ENCODE results near the gene DHRSX. TPM values are rescaled to one million over a fixed set of nuclear protein-coding genes. Genes with fewer than 3 reads are reported as not detected.
"Not testable (repeated sequence)": the region's sequence is repeated elsewhere in the genome, so short reads cannot be mapped to it uniquely, and the experiment has no call there.

Gene DHRSX
- total RNA-seq, 1 experiment from 2014 or later: 24.7 TPM

DNA sequence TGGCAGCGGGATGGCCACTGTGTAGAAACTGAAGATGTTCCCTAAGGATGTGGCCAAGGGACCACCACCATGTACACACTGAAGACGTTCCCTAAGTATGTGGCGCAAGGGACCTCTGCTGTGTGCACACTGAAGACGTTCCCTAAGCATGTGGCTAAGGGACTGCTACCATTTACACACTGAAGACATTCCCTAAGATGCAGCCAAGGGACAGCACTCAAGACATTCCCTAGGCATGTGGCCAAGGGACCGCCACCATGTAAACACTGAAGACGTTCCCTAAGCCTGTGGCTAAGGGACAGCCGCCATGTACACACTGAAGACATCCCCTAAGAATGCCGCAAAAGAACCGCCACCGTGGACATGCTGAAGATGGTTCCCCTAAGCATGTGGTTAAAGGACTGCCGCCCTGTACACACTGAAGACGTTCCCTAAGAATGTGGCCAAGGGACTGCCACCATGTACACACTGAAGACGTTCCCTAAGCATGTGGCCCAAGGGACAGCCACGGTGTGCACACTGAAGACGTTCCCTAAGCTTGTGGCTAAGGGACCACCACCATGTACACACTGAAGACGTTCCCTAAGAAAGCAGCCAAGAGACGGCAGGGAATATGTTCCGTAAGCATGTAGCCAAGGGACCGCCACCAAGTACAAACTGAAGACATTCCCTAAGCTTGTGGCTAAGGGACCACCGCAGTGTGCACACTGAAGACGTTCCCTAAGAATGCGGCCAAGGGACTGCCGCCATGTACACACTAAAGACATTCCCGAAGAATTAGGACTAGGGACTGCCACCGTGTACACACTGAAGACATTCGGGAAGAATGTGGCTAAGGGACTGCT, 43.3 kb downstream of the DHRSX start:
- no peak for DNase-seq (ENCODE audit: extremely low read depth, low read depth)

DNA sequence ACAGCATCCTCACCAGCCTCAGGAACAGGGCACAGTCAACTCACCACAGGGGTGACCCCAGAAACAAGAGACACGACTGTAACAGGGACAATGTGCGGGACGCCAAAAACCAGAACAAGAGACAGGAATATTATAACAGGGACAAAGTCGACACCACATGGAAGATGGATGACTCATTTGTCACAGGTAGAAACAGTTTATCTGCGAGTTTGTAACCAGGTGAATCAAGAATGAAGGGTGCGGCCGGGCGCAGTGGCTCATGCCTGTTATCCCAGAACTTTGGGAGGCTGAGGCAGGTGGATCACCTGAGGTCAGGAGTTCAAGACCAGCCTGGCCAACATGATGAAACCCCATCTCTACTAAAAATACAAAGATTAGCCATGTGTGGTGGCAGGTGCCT, 44.7 kb downstream of the DHRSX start:
- not testable (repeated sequence) for DNase-seq (ENCODE audit: extremely low read depth, low read depth)

DNA sequence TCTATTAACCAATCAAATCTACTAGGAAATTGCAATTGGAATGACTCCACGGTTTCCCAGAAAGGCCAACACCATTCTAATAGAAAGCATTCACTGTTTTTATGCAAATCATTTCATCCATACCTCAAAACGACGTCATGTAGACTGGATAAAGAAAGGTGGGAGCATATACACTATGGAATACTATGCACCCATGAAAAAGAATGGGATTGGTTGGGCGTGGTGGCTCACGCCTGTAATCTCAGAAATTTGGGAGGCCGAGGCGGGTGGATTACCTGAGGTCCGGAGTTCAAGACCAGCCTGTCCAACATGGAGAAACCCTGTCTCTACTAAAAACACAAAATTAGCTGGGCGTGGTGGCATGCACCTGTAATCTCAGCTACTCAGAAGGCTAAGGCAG, 46.2 kb downstream of the DHRSX start:
- not testable (repeated sequence) for DNase-seq (ENCODE audit: extremely low read depth, low read depth)

DNA sequence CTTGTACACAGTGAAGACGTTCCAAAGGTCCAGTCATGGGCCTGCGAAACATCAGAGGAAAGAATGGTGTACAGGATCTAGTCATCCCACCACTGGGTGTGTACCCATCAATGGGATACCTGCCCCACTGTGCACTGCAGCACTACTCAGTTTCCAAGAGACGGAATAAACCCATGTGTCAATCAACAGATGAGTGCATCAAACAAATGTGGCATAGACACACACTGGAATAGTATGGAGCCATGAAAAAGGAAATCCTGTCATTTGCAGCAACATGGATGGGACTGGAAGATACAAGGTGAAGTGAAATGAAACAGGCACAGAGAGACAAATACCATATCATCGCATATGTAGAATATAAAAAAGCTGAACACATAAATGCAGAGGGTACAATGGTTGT, 48.0 kb downstream of the DHRSX start:
- DNase-seq (ENCODE audit: extremely low read depth, low read depth): no peak

DNA sequence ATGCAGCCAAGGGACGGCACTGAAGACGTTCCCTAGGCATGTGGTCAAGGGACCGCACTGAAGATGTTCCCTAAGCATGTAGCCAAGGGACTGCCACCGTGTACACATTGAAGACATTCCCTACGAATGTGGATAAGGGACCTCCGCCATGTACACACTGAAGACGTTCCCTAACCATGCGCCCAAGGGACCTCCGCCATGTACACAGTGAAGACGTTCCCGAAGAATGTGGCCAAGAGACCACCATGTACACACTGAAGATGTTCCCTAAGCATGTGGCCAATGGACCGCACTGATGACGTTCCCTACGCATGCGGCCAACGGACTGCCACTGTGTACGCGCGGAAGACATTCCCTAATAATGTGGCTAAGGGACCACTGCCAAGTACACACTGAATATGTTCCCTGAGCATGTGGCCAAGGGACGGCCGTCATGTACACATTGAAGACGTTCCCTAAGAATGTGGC, 48.4 kb downstream of the DHRSX start:
- no peak for DNase-seq (ENCODE audit: extremely low read depth, low read depth)

DNA sequence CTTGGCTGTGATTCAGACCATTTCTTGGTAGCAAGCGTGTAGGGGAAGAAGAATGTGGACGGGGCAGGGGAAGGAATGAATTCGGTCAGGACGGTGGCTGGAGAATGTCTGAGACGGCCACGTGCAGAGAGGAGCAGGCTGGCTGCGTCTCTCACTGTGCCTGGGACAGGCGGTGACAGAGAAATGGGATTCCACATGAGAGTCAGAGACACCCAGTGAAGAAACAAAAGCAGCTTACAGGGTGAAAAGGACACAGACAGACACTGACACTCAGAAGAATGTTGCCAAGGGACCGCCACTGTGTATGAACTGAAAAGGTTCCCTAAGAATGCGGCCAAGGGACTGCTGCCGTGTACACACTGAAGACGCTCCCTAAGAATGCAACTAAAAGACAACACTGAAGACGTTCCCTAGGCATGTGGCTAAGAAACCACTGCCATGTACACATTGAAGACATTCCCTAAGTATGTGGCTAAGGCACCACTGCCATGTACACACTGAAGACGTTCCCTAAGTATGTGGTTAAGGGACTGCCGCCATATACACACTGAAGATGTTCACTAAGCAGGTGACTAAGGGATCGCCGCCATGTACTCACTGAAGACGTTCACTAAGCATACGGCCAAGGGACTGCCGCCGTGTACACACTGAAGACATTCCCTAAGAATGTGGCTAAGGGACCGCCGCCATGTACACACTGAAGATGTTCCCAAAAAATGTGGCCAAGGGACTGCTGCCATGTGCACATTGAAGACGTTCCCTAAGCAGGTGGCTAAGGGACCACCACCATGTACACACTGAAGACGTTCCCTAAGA, 49.1 kb downstream of the DHRSX start:
- no peak for DNase-seq (ENCODE audit: extremely low read depth, low read depth)

DNA sequence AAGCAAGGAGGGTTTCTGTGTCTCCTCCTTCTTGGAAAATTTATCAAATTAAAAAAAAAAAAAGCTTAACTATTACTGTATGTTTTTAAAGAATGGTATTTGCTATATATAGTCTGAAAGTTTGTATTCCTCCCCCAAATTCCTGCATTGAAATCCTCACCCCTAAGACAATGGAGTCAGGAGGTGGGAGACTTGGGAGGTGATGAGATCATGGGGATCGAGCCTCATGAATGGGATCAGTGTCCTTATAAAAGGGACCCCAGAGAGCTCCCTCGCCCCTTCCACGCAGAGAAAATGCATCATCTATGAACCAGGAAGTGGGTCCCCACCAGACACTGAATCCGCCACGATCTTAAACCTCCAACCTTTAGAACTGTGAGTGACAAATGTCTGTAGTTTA, 50.1 kb downstream of the DHRSX start:
- no peak for DNase-seq (ENCODE audit: extremely low read depth, low read depth)

DNA sequence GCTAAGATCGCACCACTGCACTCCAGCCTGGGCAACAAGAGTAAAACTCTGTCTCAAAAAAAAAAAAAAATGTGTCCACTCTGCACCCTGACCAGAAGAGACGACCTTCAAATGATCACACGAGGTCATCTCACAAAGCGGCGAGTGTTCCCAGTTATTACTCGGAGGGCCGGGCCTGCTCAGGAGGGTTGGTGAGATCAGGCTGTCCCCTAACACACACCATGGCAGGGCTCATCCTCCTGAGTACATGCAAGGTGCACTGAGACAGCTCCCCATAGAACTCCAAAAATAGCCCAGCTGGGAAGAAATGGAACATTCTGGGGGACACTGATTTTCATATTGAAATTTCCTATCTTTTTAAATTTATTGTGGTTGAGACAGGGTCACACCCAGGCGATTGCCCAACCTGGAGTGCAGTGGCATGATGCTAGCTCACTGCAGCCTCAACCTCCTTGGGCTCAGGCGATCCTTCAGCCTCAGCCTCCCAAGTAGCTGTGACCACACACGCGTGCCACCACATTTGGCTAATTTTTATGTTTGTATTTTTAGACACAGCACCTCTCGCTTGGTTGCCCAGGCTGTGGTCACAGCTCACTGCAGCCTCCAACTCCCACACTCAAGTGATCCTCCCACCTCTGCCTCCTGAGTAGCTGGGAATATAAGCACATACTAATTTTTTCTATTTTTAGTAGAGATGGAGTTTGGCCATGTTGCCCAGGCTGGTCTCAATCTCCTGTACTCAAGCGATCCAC, 51.5 kb downstream of the DHRSX start:
- DNase-seq (ENCODE audit: extremely low read depth, low read depth): no peak

DNA sequence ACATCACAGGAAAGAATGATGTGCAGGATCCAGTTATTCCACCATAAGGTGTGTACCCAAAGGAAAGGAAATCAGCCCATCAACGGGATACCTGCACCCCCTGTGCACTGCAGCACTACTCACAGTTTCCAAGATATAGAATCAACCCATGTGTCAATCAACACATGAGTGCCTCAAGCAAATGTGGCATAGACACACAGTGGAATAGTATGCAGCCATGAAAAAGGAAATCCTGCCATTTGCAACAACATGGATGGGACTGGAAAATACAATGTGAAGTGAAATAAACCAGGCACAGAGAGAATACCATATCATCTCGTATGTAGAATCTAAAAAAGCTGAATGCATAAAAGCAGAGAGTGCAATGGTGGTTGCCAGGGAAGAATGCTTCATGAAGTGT, 53.3 kb downstream of the DHRSX start:
- DNase-seq (ENCODE audit: extremely low read depth, low read depth): no peak

DNA sequence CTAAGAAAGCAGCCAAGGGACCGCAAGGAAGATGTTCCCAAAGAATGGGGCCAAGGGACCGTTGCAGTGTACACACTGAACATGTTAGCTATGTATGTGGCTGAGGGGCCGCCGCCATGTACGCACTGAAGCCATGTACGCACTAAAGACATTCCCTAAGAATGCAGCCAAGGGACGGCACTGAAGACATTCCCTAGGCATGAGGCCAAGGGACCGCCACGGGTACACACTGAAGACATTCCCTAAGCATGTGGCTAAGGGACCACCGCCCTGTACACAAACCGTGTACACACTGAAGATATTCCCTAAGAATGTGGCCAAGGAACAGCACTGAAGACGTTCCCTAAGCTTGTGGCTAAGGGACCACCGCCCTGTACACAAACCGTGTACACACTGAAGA, 54.0 kb downstream of the DHRSX start:
- DNase-seq (ENCODE audit: extremely low read depth, low read depth): no peak

DNA sequence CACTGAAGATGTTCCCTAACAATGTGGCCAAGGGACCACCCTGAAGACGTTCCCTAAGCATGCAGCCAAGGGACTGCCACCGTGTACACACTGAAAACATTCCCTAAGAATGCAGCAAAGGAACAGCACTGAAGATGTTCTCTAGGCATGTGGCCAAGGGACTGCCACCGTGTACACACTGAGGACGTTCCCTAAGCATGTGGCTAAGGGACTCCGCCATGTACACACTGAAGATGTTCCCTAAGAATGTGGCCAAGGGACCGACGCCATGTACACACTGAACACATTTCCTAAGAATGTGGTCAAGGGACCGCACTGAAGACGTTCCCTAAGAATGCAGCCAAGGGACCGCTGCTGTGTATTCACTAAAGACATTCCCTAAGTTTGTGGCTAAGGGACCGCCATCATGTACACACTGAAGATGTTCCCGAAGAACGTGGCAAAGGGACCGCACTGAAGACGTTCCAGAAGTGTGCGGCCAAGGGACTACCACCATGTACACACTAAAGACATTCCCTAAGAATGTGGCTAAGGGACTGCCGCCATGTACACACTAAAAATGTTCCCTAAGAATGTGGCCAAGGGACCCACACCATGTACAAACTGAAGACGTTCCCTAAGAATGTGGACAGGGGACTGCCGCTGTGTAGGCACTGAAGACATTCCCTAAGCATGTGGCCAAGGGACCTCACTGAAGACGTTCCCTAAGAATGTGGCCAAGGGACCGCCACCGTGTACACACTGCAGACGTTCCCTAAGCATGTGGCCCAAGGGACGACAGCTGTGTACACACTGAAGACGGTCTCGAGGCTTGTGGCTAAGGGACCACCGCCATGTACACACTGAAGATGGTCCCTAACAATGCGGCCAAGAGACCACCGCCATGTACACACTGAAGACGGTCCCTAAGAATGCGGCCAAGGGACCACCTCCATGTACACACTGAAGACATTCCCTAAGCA, 54.8 kb downstream of the DHRSX start:
- DNase-seq (ENCODE audit: extremely low read depth, low read depth): no peak

DNA sequence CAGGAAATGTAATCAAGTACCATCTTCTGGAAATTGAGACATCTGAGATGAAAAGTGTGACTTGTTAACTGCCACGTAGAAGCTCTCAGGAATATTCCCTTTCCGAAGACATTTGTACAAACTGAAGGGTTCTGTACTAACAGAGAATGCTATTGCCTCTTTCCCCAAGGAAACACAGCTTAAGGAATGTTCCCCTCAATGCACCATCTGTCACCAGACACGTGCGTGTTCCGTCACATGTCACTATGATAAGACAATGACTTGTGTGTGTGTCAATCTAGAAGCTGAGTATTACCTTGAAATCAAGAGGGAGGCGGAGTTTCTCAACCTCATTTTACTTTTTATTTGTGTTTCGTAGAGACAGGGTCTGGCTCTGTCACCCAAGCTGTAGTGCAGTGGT, 58.1 kb downstream of the DHRSX start:
- no peak for DNase-seq (ENCODE audit: extremely low read depth, low read depth)

DNA sequence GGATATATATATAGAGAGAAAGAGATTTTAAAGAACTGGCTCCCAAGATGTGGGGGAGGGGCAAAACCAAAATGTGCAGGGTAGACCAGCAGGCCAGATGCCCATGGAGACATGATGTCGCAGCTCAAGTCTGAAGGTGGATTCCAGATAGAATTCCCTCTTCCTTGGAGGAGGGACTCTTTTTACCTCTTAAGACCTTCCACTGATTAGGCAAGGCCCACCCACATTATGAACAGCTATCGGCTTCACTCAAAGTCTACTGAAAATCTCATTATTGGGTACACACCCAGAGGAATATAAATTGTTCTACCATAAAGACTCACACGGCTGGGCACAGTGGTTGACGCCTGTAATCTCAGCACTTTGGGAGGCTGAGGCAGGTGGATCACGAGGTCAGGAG, 59.3 kb downstream of the DHRSX start:
- no peak for DNase-seq (ENCODE audit: extremely low read depth, low read depth)

DNA sequence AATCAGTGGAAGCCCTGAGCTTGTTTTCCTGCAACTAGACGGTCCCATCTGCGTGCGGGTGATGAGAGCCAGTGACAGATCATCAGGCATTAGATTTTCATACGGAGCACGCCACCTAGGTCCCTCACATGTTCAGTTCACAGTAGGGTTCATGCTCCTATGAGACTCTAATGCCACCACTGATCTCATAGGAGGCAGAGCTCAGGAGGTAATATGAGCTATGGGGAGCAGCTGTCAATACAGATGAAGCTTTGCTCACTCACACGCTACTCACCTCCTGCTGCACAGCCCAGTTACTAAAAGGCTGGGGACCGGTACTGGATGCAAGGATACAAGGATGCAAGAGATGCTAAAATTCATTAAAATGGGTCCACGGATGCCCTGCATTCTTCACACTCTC, 61.2 kb downstream of the DHRSX start:
- no peak for DNase-seq (ENCODE audit: extremely low read depth, low read depth)

DNA sequence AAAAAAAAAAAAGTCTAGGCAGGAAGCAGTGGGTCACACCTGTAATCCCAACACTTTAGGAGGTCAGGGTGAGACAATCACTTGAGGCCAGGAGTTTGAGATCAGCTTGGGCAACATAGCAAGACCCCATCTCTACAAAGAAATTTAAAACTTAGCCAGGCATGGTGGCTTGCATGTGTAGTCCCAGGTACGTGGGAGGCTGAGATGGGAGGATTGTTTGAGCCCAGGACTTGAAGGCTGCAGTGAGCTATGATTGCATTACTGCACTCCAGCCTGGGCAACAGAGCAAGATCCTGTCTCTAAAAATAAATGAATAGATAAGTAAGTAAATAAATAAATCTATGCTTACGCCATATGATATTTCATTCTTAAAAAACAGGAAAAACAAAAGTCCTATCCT, 65.3 kb downstream of the DHRSX start:
- no peak for DNase-seq (ENCODE audit: extremely low read depth, low read depth)

DNA sequence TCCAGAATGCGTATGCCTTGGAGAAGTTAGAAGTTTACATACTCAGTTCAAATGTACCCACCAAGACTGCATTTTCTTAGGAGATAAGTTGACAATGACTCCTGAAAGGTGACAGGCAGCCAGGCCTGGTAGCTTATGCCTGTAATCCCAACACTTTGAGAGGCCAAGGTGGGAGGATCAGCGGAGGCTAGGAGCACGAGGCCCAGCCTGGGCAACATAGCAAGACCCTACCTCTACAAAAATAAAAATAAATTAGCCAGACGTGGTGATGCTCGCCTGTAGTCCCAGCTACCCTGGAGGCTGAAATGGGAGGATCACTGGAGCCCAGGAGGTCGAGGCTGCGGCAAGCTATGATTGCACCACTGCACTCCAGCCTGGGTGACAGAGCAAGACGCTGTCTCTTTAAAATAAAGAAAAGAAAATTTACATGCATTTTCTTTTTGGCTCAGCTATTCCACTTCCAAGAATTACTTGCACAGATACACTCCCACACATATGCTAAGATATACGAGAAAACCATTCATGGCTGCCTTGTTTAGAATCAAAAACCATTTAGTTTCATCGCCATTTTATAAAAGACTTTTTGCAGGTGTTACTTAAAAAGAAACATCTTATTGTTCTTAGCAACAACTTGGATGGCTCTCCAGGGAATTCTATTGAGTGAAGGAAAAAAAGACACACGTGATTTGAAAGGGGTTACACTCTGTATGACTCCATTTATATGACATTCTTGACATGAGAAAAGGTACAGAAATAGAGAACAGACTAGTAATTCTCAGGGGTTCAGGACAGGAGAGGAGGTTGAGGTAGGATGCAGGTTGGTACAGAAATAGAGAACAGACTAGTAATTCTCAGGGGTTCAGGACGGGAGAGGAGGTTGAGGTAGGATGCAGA, 66.3 kb downstream of the DHRSX start:
- DNase-seq (ENCODE audit: extremely low read depth, low read depth): no peak

DNA sequence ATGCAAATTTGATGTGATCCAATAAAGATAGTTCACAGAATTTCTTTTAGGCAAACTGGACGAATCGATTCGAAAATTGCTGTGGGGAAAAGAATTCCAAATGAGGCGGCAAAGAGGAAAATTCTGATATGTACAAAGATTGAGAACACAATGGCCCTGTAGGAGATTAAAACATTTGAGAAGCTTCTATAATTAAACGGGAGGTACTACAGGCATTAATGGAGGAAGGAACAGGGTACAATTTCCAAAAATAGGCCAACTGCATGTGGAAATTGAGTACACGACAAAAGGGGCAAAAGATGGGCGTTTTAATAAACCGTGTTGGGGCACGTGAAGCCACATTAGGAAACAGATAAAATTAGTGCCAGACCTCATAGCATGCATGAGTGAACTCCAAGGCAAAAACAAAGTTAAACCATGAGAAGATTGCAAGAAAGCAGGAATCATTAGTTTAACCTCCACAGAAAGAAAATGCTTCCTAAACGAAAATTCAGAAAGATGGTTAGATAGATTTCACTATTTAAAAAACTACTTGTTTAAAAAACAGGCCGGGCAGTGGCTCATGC, 68.4 kb downstream of the DHRSX start:
- DNase-seq (ENCODE audit: extremely low read depth, low read depth): no peak

DNA sequence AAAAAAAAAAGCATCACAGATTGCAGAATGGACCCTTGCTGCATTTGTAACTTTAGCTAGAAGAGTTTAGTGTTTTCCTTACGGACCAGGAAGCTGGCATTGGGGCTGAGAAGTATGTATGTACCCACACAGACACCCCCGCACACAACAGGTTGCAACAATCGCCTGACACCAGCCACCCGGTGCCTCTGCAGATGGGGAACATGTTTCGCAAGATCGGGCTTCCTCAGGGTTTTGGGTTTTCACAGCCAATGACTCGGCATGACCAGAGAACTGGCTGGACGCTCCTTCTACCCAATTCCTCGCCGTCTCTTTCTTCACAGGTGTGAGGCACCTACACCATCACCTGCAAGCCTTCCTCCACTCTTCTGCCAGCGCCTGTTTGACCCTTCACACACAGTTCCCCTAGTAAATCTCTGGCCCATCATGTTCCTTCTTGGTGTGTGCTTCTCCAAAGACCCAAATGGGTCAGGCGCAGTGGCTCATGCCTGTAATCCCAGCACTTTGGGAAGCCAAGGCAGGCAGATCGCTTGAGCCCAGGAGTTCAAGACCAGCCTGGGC, 70.4 kb downstream of the DHRSX start:
- DNase-seq (ENCODE audit: extremely low read depth, low read depth): no peak

Data from NCI-H460 (cell line).